ENCODE data around the gene FAM228B. TPM values are rescaled to one million over a fixed set of nuclear protein-coding genes. Genes with fewer than 3 reads are reported as not detected.
A peak's percentile ranks its signal among the peaks of the same experiment; 100 is the strongest.
"Not testable (repeated sequence)": the region's sequence is repeated elsewhere in the genome, so short reads cannot be mapped to it uniquely, and the experiment has no call there.

Gene FAM228B
- total and polyA plus RNA-seq, 3 experiments from 2014 or later, result 4.3 to 9.2 (median 6.0) TPM

- no peaks in the 10 kb centered on the region for H3K36me3 ChIP-seq (ENCODE audit: insufficient read depth, low read length)
- H3K4me3 ChIP-seq (ENCODE audit: low read length), result no peak overlapping the region
- no peak overlapping the region for H3K27ac ChIP-seq (ENCODE audit: low read depth, low read length)
- H3K9me3 ChIP-seq (ENCODE audit: low read length), result no peaks in the 10 kb centered on the region
- Mint-ChIP-seq H3K27me3 (no peaks in the 10 kb centered on the region), H3K4me1 (no peaks in the 10 kb centered on the region), H3K36me3 (peaks cover 7 to 47% (median 15%) of the 10 kb centered on the region in 3 donors), H3K27ac (peak overlapping the region in 1 of 8 donors; percentile 18), H3K9me3 (peaks cover 3 to 25% (median 19%) of the 10 kb centered on the region in 5 donors), H3K4me3 (no peak overlapping the region)
- no peak for DNase-seq
- CTCF ChIA-PET, result interaction anchor here (0.8 kb wide), 1 partner anchor 20 kb away, joined by 3 read pairs; the partner anchor contains the start of gene TP53I3
- H3K27me3 ChIP-seq (ENCODE audit: insufficient read depth, low read length, poor library complexity, severe bottlenecking), result no peaks in the 10 kb centered on the region
- no peaks in the 10 kb centered on the region for H3K4me1 ChIP-seq (ENCODE audit: insufficient read depth, low read length)
- POLR2A ChIA-PET, result no interaction called here
Measured at GRCh38 chr2:24104906-24105305, 18.4 kb upstream of the FAM228B start.

- no peaks in the 10 kb centered on the region for H3K4me1 Mint-ChIP-seq
- DNase-seq, result no peak
- no peak overlapping the region for H3K4me3 Mint-ChIP-seq
- ChIA-PET POLR2A (no interaction called here), CTCF (no interaction called here)
- no peaks in the 10 kb centered on the region for H3K27me3 Mint-ChIP-seq
- no peaks in the 10 kb centered on the region for H3K27me3 ChIP-seq (ENCODE audit: insufficient read depth, low read length, poor library complexity, severe bottlenecking)
- H3K4me1 ChIP-seq (ENCODE audit: insufficient read depth, low read length), result no peaks in the 10 kb centered on the region
- peaks cover 3 to 25% (median 19%) of the 10 kb centered on the region in 5 donors for H3K9me3 Mint-ChIP-seq
- H3K36me3 ChIP-seq (ENCODE audit: insufficient read depth, low read length), result no peaks in the 10 kb centered on the region
- H3K27ac Mint-ChIP-seq, result no peak overlapping the region
- no peak overlapping the region for H3K27ac ChIP-seq (ENCODE audit: low read depth, low read length)
- no peaks in the 10 kb centered on the region for H3K9me3 ChIP-seq (ENCODE audit: low read length)
- peaks cover 7 to 41% (median 14%) of the 10 kb centered on the region in 3 donors for H3K36me3 Mint-ChIP-seq
- H3K4me3 ChIP-seq (ENCODE audit: low read length), result no peak overlapping the region
Measured at GRCh38 chr2:24105816-24106215, 17.5 kb upstream of the FAM228B start.

GRCh38 chr2:24106786-24107185 is 16.5 kb upstream of the FAM228B start:
- H3K36me3 Mint-ChIP-seq, result peaks cover 7 to 41% (median 12%) of the 10 kb centered on the region in 3 donors
- H3K4me1 ChIP-seq (ENCODE audit: insufficient read depth, low read length), result no peaks in the 10 kb centered on the region
- H3K27ac ChIP-seq (ENCODE audit: low read depth, low read length), result no peak overlapping the region
- no peak for DNase-seq
- POLR2A ChIA-PET, result no interaction called here
- H3K4me3 ChIP-seq (ENCODE audit: low read length), result no peak overlapping the region
- no peak overlapping the region for H3K4me3 Mint-ChIP-seq
- no peaks in the 10 kb centered on the region for H3K27me3 ChIP-seq (ENCODE audit: insufficient read depth, low read length, poor library complexity, severe bottlenecking)
- no peaks in the 10 kb centered on the region for H3K36me3 ChIP-seq (ENCODE audit: insufficient read depth, low read length)
- CTCF ChIA-PET, result no interaction called here
- H3K9me3 Mint-ChIP-seq, result peaks cover 3 to 25% (median 17%) of the 10 kb centered on the region in 5 donors
- H3K27ac Mint-ChIP-seq, result no peak overlapping the region
- H3K4me1 Mint-ChIP-seq, result no peaks in the 10 kb centered on the region
- H3K27me3 Mint-ChIP-seq, result no peaks in the 10 kb centered on the region
- no peaks in the 10 kb centered on the region for H3K9me3 ChIP-seq (ENCODE audit: low read length)

GRCh38 chr2:24107336-24107735 is 15.9 kb upstream of the FAM228B start:
- no peaks in the 10 kb centered on the region for H3K4me1 ChIP-seq (ENCODE audit: insufficient read depth, low read length)
- H3K4me1 Mint-ChIP-seq, result no peaks in the 10 kb centered on the region
- CTCF ChIA-PET, result interaction anchor here (2.2 kb wide), 1 partner anchor 23 kb away, joined by 7 read pairs; the partner anchor contains the start of gene TP53I3

GRCh38 chr2:24109431-24109830 is 13.8 kb upstream of the FAM228B start:
- CTCF ChIA-PET, result interaction anchor here (2.2 kb wide), 1 partner anchor 25 kb away, joined by 7 read pairs; the partner anchor contains the start of gene TP53I3
- peaks cover 1 to 38% (median 3%) of the 10 kb centered on the region in 3 donors for H3K36me3 Mint-ChIP-seq
- DNase-seq; H3K9me3 ChIP-seq (ENCODE audit: low read length); H3K27me3 ChIP-seq (ENCODE audit: insufficient read depth, low read length, poor library complexity, severe bottlenecking); H3K4me3 ChIP-seq (ENCODE audit: low read length); H3K36me3 ChIP-seq (ENCODE audit: insufficient read depth, low read length); H3K27ac Mint-ChIP-seq; POLR2A ChIA-PET; H3K4me3 Mint-ChIP-seq; H3K4me1 ChIP-seq (ENCODE audit: insufficient read depth, low read length); H3K27me3 Mint-ChIP-seq; H3K4me1 Mint-ChIP-seq; H3K27ac ChIP-seq (ENCODE audit: low read depth, low read length): not testable (repeated sequence)
- H3K9me3 Mint-ChIP-seq, result peaks cover 3 to 25% (median 17%) of the 10 kb centered on the region in 5 donors

More at GRCh38 chr2:24107336-24107735, 15.9 kb upstream of the FAM228B start:
- H3K9me3 Mint-ChIP-seq, result peaks cover 3 to 25% (median 17%) of the 10 kb centered on the region in 5 donors
- POLR2A ChIA-PET, result no interaction called here
- Histone ChIP-seq H3K4me3 (ENCODE audit: low read length) (no peak overlapping the region), H3K36me3 (ENCODE audit: insufficient read depth, low read length) (no peaks in the 10 kb centered on the region), H3K27ac (ENCODE audit: low read depth, low read length) (no peak overlapping the region), H3K9me3 (ENCODE audit: low read length) (no peaks in the 10 kb centered on the region), H3K27me3 (ENCODE audit: insufficient read depth, low read length, poor library complexity, severe bottlenecking) (no peaks in the 10 kb centered on the region)
- H3K36me3 Mint-ChIP-seq, result peaks cover 7 to 37% (median 9%) of the 10 kb centered on the region in 3 donors
- H3K27me3 Mint-ChIP-seq, result no peaks in the 10 kb centered on the region
- H3K27ac Mint-ChIP-seq, result no peak overlapping the region
- no peak overlapping the region for H3K4me3 Mint-ChIP-seq
- no peak for DNase-seq

- Histone ChIP-seq H3K9me3 (ENCODE audit: low read length) (no peaks in the 10 kb centered on the region), H3K4me3 (ENCODE audit: low read length) (no peak overlapping the region), H3K27me3 (ENCODE audit: insufficient read depth, low read length, poor library complexity, severe bottlenecking) (no peaks in the 10 kb centered on the region), H3K4me1 (ENCODE audit: insufficient read depth, low read length) (no peaks in the 10 kb centered on the region), H3K27ac (ENCODE audit: low read depth, low read length) (no peak overlapping the region), H3K36me3 (ENCODE audit: insufficient read depth, low read length) (no peaks in the 10 kb centered on the region)
- H3K36me3 Mint-ChIP-seq, result peaks cover 1 to 32% (median 3%) of the 10 kb centered on the region in 3 donors
- peak overlapping the region in 1 of 8 donors; percentile 44 for H3K27ac Mint-ChIP-seq
- no peak for DNase-seq
- no peaks in the 10 kb centered on the region for H3K27me3 Mint-ChIP-seq
- no peaks in the 10 kb centered on the region for H3K4me1 Mint-ChIP-seq
- no peak overlapping the region for H3K4me3 Mint-ChIP-seq
- ChIA-PET CTCF (no interaction called here), POLR2A (no interaction called here)
- H3K9me3 Mint-ChIP-seq, result peaks cover 3 to 25% (median 14%) of the 10 kb centered on the region in 5 donors
Measured at GRCh38 chr2:24110660-24111303, 12.5 kb upstream of the FAM228B start.

- Histone ChIP-seq H3K4me1 (ENCODE audit: insufficient read depth, low read length) (no peaks in the 10 kb centered on the region), H3K27ac (ENCODE audit: low read depth, low read length) (no peak overlapping the region), H3K27me3 (ENCODE audit: insufficient read depth, low read length, poor library complexity, severe bottlenecking) (no peaks in the 10 kb centered on the region), H3K4me3 (ENCODE audit: low read length) (no peak overlapping the region), H3K36me3 (ENCODE audit: insufficient read depth, low read length) (no peaks in the 10 kb centered on the region), H3K9me3 (ENCODE audit: low read length) (no peaks in the 10 kb centered on the region)
- CTCF ChIA-PET, result no interaction called here
- no peak overlapping the region for H3K4me3 Mint-ChIP-seq
- peak overlapping the region in 1 of 8 donors; percentile 18 for H3K27ac Mint-ChIP-seq
- H3K9me3 Mint-ChIP-seq, result peaks cover 3 to 25% (median 12%) of the 10 kb centered on the region in 5 donors
- peaks cover 1 to 29% (median 3%) of the 10 kb centered on the region in 3 donors for H3K36me3 Mint-ChIP-seq
- POLR2A ChIA-PET, result interaction anchor here (0.6 kb wide), 2 partner anchors 18 to 22 kb away, joined by 3 read pairs; no protein-coding TSS in a partner anchor
- H3K27me3 Mint-ChIP-seq, result no peaks in the 10 kb centered on the region
- no peaks in the 10 kb centered on the region for H3K4me1 Mint-ChIP-seq
- no peak for DNase-seq
Measured at GRCh38 chr2:24111407-24111901, 11.8 kb upstream of the FAM228B start.

- no peak overlapping the region for H3K4me3 Mint-ChIP-seq
- Histone ChIP-seq H3K9me3 (ENCODE audit: low read length) (no peaks in the 10 kb centered on the region), H3K27ac (ENCODE audit: low read depth, low read length) (no peak overlapping the region), H3K27me3 (ENCODE audit: insufficient read depth, low read length, poor library complexity, severe bottlenecking) (no peaks in the 10 kb centered on the region), H3K4me3 (ENCODE audit: low read length) (no peak overlapping the region), H3K4me1 (ENCODE audit: insufficient read depth, low read length) (no peaks in the 10 kb centered on the region), H3K36me3 (ENCODE audit: insufficient read depth, low read length) (no peaks in the 10 kb centered on the region)
- DNase-seq, result no peak
- ChIA-PET POLR2A (no interaction called here), CTCF (no interaction called here)
- no peaks in the 10 kb centered on the region for H3K9me3 Mint-ChIP-seq
- peaks cover 1 to 7% (median 3%) of the 10 kb centered on the region in 3 donors for H3K36me3 Mint-ChIP-seq
- H3K4me1 Mint-ChIP-seq, result no peaks in the 10 kb centered on the region
- no peaks in the 10 kb centered on the region for H3K27me3 Mint-ChIP-seq
- peak overlapping the region in 1 of 8 donors; percentile 35 for H3K27ac Mint-ChIP-seq
Measured at GRCh38 chr2:24115057-24115456, 8.2 kb upstream of the FAM228B start.
